Fibroblast of skin of abdomen (primary cell): Measurements from ENCODE around the gene PRSS1.

ENCODE experiments used
- DNase-seq: peaks from one replicate; pipeline ENCODE4 v3.0.0-alpha.2; 2013

The PRSS1 gene

DNA sequence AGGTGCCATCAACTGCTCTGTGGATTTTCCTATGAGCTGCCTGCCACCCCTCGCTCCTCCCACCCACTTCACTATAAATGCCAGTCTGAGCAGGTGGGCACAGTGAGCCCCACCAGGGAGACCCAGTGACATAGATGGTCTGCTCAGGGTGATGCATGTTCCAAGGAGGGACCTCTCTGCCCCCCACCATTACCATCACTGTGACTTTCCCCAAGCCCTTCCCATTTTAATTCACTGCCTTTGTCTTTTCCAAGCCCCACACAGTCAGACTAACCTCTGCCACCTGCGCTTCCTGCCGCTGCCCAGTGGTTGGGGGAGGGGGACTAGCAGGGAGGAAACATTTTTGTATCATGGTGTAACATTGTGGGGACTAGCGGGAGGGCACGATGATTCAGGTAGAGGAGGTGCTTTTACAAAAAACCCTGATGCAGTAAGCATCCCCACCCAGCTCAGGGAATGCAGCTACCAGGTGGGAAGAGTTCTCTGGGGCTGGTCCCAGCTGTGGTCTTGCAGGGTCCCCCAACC lies 46.1 kb downstream of the PRSS1 start:
- no peak for DNase-seq

DNA sequence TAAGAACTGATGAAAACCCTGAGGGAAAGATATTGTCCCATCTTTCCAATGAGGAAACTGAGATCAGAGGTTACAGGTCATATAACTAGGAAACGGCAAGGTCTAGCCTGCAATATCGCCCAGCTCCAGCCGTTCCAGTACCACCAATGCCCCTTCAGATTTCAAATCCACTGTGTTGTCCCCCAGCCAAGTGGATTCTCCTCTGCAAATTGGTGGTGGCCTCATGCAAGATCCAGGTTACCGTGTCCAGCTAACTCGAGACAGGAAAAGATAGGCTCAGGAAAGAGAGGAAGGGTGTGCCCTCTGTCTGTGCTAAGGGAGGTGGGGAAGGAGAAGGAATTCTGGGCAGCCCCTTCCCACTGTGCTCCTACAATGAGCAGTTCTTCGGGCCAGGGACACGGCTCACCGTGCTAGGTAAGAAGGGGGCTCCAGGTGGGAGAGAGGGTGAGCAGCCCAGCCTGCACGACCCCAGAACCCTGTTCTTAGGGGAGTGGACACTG lies 46.8 kb downstream of the PRSS1 start:
- DNase-seq = no peak

DNA sequence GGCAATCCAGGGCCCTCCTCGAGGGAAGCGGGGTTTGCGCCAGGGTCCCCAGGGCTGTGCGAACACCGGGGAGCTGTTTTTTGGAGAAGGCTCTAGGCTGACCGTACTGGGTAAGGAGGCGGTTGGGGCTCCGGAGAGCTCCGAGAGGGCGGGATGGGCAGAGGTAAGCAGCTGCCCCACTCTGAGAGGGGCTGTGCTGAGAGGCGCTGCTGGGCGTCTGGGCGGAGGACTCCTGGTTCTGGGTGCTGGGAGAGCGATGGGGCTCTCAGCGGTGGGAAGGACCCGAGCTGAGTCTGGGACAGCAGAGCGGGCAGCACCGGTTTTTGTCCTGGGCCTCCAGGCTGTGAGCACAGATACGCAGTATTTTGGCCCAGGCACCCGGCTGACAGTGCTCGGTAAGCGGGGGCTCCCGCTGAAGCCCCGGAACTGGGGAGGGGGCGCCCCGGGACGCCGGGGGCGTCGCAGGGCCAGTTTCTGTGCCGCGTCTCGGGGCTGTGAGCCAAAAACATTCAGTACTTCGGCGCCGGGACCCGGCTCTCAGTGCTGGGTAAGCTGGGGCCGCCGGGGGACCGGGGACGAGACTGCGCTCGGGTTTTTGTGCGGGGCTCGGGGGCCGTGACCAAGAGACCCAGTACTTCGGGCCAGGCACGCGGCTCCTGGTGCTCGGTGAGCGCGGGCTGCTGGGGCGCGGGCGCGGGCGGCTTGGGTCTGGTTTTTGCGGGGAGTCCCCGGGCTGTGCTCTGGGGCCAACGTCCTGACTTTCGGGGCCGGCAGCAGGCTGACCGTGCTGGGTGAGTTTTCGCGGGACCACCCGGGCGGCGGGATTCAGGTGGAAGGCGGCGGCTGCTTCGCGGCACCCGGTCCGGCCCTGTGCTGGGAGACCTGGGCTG lies 47.5 kb downstream of the PRSS1 start:
- DNase-seq = no peak

DNA sequence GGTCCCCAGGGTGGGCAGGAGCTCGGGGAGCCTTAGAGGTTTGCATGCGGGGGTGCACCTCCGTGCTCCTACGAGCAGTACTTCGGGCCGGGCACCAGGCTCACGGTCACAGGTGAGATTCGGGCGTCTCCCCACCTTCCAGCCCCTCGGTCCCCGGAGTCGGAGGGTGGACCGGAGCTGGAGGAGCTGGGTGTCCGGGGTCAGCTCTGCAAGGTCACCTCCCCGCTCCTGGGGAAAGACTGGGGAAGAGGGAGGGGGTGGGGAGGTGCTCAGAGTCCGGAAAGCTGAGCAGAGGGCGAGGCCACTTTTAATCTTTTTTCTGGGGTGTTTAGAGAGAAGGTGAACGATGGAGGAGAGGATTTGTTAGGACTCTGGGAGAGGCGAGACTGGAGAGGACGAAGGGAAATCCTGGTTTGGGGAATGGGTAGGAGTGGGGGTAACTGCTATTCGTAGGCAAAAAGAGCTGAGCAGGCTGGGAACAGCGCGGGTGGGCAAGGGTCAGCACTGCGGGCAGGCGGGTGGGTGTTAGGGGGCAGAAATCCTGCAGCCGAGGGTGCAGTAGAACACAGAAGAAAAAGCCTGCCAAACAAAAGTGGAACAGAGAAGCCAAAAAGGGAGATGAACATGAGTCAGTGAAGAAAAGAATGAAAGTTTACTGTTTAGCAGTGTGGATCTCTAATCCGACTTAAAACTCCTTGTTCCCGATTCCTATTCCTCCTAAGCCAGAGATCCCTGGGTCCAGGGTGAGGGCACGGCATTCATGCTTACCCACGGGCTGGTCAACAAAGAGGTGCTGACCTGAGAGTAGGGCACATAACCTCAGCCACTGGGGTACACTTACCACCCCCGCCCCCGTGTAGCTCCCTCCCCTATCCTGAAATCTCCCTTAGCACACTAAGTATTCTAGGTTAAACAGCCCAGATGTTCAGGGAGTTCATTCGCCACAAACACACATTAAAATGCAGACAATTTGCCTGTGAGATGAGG lies 48.4 kb downstream of the PRSS1 start:
- no peak for DNase-seq

DNA sequence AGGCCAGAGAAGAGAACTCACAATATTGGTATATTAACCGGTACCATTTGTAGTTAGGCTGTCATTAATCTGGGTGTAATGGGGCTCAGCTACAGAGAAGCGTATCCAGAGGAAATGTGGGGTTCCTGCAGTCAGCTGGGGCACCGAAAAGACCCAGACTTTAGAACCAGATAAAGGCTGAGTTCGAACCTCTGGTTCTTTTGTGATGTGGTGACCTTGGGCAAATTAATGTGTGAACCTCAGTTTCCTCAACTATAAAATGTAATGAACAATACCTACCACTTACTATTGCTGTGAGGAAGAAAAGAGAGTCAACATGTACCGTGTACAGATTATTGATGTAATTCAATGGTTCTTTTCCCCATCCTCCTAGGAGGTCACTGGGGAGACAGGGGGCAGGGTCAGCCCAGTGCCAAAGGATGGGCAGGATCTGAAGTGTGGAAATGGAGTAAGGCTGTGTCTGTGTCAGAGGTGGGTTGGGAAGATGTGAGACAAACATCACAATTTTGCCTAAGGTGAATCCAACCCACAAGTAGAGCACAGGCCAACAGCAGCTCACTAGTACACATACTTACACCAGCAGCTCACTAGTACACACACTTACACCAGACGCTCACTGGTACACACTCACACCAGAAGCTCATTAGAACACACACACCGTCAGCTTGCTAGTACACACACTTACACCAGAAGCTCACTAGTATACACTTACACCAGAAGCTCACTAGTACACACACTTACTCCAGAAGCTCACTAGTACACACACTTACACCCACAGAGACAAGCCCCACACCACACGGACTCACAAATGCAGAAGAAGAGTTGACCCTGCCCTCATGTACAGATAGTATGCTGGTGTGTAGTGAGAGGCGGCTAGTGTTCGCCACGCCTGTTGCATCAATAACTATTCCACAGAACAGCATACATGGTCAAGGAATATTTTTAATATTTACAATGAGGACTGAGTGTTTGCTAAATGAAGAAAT lies 49.5 kb downstream of the PRSS1 start:
- no peak for DNase-seq

DNA sequence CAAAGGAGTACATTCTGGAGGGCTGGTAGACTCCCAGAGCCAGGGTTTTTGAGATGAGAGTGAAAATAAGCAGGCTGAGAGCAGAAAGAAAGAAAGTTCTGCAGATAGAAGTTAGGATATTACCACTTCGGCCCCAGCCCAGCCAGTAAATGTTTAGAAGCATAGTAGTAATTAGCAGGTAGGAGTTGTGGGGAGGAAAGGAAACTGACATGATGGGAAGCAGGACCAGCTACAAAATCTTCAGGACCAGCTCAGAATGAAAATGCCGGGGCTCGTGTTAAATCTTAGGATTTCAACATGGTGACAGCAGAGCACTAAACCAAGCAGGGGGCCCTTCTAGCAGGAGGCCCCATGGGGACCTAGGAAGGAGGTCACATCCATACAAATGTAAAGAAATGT lies 50.2 kb downstream of the PRSS1 start:
- no peak for DNase-seq

DNA sequence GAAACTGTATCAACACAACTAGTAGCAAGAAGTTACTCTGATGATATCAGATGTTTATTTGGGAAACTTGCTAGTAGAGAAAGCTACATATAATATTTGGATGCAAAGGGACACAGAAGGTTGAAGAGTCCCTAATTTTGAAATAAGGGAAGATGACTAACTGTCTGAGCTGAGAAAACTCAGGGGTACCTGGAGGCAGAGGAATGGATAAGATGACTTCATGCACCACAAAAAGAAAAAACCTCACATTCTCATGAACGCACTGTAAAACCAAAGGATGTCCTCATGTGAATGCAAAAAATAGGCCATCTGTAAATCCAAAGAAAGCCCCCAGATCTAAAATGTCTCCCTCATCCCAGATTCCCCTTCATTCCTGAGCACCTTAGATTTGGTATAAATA lies 50.8 kb downstream of the PRSS1 start:
- no peak for DNase-seq

DNA sequence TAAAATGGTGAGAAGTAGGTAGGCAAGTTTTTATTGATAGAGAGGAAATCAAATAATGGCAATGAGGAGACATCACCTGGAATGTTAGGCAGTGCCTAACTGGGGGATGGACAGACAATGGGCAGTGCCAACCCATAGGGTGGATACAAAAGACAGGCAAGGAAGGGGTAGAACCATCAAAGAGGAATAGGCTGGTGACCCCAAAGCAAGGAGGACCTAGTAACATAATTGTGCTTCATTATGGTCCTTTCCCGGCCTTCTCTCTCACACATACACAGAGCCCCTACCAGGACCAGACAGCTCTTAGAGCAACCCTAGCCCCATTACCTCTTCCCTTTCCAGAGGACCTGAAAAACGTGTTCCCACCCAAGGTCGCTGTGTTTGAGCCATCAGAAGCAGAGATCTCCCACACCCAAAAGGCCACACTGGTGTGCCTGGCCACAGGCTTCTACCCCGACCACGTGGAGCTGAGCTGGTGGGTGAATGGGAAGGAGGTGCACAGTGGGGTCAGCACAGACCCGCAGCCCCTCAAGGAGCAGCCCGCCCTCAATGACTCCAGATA lies 51.5 kb downstream of the PRSS1 start:
- no peak for DNase-seq

DNA sequence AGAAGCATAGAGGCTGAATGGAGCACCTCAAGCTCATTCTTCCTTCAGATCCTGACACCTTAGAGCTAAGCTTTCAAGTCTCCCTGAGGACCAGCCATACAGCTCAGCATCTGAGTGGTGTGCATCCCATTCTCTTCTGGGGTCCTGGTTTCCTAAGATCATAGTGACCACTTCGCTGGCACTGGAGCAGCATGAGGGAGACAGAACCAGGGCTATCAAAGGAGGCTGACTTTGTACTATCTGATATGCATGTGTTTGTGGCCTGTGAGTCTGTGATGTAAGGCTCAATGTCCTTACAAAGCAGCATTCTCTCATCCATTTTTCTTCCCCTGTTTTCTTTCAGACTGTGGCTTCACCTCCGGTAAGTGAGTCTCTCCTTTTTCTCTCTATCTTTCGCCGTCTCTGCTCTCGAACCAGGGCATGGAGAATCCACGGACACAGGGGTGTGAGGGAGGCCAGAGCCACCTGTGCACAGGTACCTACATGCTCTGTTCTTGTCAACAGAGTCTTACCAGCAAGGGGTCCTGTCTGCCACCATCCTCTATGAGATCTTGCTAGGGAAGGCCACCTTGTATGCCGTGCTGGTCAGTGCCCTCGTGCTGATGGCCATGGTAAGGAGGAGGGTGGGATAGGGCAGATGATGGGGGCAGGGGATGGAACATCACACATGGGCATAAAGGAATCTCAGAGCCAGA lies 52.5 kb downstream of the PRSS1 start:
- DNase-seq = no peak

DNA sequence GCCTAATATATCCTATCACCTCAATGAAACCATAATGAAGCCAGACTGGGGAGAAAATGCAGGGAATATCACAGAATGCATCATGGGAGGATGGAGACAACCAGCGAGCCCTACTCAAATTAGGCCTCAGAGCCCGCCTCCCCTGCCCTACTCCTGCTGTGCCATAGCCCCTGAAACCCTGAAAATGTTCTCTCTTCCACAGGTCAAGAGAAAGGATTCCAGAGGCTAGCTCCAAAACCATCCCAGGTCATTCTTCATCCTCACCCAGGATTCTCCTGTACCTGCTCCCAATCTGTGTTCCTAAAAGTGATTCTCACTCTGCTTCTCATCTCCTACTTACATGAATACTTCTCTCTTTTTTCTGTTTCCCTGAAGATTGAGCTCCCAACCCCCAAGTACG lies 53.0 kb downstream of the PRSS1 start:
- DNase-seq = no peak
